ENCODE results near the gene PLA2G6.

- TF ChIP-seq, protein P1, sequence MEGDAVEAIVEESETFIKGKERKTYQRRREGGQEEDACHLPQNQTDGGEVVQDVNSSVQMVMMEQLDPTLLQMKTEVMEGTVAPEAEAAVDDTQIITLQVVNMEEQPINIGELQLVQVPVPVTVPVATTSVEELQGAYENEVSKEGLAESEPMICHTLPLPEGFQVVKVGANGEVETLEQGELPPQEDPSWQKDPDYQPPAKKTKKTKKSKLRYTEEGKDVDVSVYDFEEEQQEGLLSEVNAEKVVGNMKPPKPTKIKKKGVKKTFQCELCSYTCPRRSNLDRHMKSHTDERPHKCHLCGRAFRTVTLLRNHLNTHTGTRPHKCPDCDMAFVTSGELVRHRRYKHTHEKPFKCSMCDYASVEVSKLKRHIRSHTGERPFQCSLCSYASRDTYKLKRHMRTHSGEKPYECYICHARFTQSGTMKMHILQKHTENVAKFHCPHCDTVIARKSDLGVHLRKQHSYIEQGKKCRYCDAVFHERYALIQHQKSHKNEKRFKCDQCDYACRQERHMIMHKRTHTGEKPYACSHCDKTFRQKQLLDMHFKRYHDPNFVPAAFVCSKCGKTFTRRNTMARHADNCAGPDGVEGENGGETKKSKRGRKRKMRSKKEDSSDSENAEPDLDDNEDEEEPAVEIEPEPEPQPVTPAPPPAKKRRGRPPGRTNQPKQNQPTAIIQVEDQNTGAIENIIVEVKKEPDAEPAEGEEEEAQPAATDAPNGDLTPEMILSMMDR (IDR thresholded peaks at IDR 0.05; ENCODE audit: borderline replicate concordance, extremely low read depth, low read length, poor library complexity, severe bottlenecking) = no peak
- no peak for TF ChIP-seq EZH2 (IDR thresholded peaks at IDR 0.05; ENCODE audit: borderline replicate concordance, low read depth, low read length, severe bottlenecking)
These were observed 41.1 kb upstream of the PLA2G6 start for GRCh38 chr22:38222797-38223119.
